ENCODE data around the gene PHACTR1. TPM values are rescaled to one million over a fixed set of nuclear protein-coding genes. Genes with fewer than 3 reads are reported as not detected.

PHACTR1 gene
- total and polyA plus RNA-seq, 2 of the 4 experiments (the other 2 are of a cell fraction): not detected

GRCh38 chr6:12715437-12715836, 1.1 kb upstream of the PHACTR1 start:
- Histone ChIP-seq H2AK9ac (replicated peaks; ENCODE audit: low read depth, low read length, poor library complexity) (no peak overlapping the region), H4K91ac (ENCODE audit: insufficient read depth, low read depth, low read length) (no peak overlapping the region), H3K79me1 (ENCODE audit: low read depth in 1 of 2, low read length in 2 of 2) (no peaks in the 10 kb centered on the region), H4K20me1 (ENCODE audit: insufficient read depth, low read length) (no peaks in the 10 kb centered on the region), H2BK15ac (ENCODE audit: low read depth, low read length) (no peak overlapping the region), H3K4me1 (ENCODE audit: control insufficient read depth, insufficient read depth, low read length) (no peaks in the 10 kb centered on the region), H3K4me2 (ENCODE audit: low read depth, low read length) (no peak overlapping the region), H3K23ac (ENCODE audit: low read depth, low read length) (no peak overlapping the region), H3K27ac (ENCODE audit: insufficient read depth, low read length) (no peak overlapping the region), H2AK5ac (ENCODE audit: low read depth, low read length) (no peak overlapping the region), H3K4me3 (ENCODE audit: insufficient read depth, low read depth, low read length) (no peak overlapping the region), H2BK20ac (ENCODE audit: low read depth, low read length) (no peak overlapping the region), H3K27me3 (ENCODE audit: control insufficient read depth, insufficient read depth, low read length) (no peaks in the 10 kb centered on the region), H3K4ac (ENCODE audit: low read depth, low read length) (no peak overlapping the region), H3K14ac (replicated peaks; ENCODE audit: low read depth, low read length) (no peak overlapping the region), H2AFZ (replicated peaks; ENCODE audit: low read length, poor library complexity) (no peak overlapping the region), H3K56ac (ENCODE audit: extremely low read depth, insufficient read depth, low read length) (no peak overlapping the region), H3K9ac (ENCODE audit: low read depth, low read length) (no peak overlapping the region), H4K8ac (ENCODE audit: low read depth in 2 of 2, low read length in 2 of 2) (no peak overlapping the region), H3K9me3 (ENCODE audit: control insufficient read depth, insufficient read depth, low read length) (0 out of 2 replicates have a peak, but pooled peaks cover 3% of the 10 kb centered on the region), H4K5ac (ENCODE audit: low read depth, low read length) (no peak overlapping the region), H3K18ac (ENCODE audit: low read depth, low read length) (no peak overlapping the region), H2BK5ac (ENCODE audit: low read depth, low read length, poor library complexity, severe bottlenecking) (no peak overlapping the region), H2BK120ac (ENCODE audit: low read depth, low read length) (no peak overlapping the region), H3K9me1 (ENCODE audit: insufficient read depth, low read length) (no peaks in the 10 kb centered on the region), H3K36me3 (ENCODE audit: control insufficient read depth, insufficient read depth, low read length) (no peaks in the 10 kb centered on the region)
- CTCF ChIA-PET: no interaction called here
- in situ Hi-C loops (cut with MboI; ENCODE audit: low sequenced_read_pairs) (no loop called here), intact Hi-C loops (cut with micrococcal nuclease) (no loop called here), dilution Hi-C loops (cut with HindIII; ENCODE audit: low sequenced_read_pairs, unreplicated experiment) (no loop called here)
- WGBS, 2 experiments (ENCODE audit: extremely low coverage in 2 of 2, insufficient read length in 1 of 2): no CpG with 5 or more reads among the region's 2 CpGs
- POLR2A ChIA-PET (ENCODE audit: unreplicated experiment): no interaction called here
- no TSS peak for BruUV-seq (replicated peaks)
- DNase-seq (no peak), ATAC-seq (ENCODE audit: low read depth) (no peak)
- TF ChIP-seq SMC3 (IDR thresholded peaks at IDR 0.05; ENCODE audit: low read depth, low read length) (no peak), CTCF (conservative IDR thresholded peaks at IDR 0.05; ENCODE audit: low read depth, low read length) (no peak), CEBPB (IDR thresholded peaks at IDR 0.05; ENCODE audit: low read depth, low read length) (no peak), RAD21 (IDR thresholded peaks at IDR 0.05; ENCODE audit: low read length) (no peak), ELK1 (IDR thresholded peaks at IDR 0.05; ENCODE audit: borderline replicate concordance, low read depth, low read length) (no peak), MAZ (IDR thresholded peaks at IDR 0.05; ENCODE audit: borderline replicate concordance, low read depth, low read length) (no peak), MAFK (IDR thresholded peaks at IDR 0.05; ENCODE audit: low read depth, low read length) (no peak), FOS (IDR thresholded peaks at IDR 0.05; ENCODE audit: low read depth, low read length) (no peak), USF2 (IDR thresholded peaks at IDR 0.05; ENCODE audit: low read depth, low read length) (no peak), MXI1 (IDR thresholded peaks at IDR 0.05; ENCODE audit: borderline replicate concordance, low read depth, low read length) (no peak), BHLHE40 (IDR thresholded peaks at IDR 0.05; ENCODE audit: low read depth, low read length) (no peak), POLR2A (IDR thresholded peaks at IDR 0.05; ENCODE audit: low read depth, low read length) (no peak)
